HG02642 (cell line): ENCODE measurements around the gene SMIM5.
"Not testable (repeated sequence)": the region's sequence is repeated elsewhere in the genome, so short reads cannot be mapped to it uniquely, and the experiment has no call there.

Experiments
- ATAC-seq: cut with Tn5 transposase; IDR thresholded peaks from one replicate; pipeline ENCODE4 v1.9.1; 2021; ENCODE audit warnings: mild to moderate bottlenecking; ENCODE audit not compliant: unreplicated experiment, poor library complexity

Gene SMIM5

DNA sequence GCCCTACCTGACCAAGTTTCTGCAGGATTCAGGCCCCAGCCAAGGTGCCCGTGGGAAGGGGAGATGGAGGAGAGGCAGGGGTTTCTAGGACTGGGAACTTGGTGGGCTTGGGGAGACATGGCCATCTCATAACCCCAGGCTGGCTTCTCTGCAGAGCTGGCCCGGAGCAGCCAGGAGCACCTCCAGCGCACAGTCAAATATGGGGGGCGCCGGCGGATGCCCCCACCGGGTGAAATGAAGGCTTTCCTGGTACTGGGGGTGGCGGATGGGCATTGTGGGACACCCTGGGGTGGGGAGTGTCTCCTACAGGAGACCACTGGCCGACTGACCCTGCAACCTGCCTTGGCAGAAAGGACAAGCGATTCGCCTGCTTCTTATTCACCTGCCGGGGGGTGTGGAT lies 9.2 kb upstream of the SMIM5 start:
- no peak for ATAC-seq

DNA sequence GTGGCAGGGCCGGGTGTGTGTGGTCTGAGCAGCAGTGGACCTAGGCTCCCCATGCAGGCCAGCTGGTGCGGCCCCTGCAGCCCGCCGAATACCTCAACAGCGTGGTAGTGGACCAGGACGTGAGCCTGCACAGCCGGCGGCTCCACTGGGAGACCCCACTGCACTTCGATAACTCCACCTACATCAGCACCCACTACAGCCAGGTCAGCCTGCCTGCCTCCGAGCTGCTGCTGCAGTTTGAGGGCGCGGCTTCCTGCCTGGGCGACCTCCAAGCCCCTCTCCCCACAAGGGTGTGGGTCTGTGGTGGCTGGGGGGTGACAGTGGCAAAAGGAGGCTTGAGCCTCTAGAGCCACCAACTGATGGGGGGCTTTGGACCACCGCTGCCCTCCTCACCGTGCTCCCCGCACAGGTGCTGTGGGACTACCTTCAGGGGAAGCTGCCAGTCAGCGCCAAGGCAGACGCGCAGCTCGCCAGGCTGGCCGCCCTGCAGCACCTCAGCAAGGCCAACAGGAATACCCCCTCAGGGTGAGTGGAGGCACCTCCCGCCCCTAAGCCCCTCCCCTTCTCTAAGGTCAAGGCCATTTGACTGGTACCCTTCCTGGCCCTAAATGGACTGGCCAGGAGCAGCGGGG lies 8.4 kb upstream of the SMIM5 start:
- no peak for ATAC-seq

DNA sequence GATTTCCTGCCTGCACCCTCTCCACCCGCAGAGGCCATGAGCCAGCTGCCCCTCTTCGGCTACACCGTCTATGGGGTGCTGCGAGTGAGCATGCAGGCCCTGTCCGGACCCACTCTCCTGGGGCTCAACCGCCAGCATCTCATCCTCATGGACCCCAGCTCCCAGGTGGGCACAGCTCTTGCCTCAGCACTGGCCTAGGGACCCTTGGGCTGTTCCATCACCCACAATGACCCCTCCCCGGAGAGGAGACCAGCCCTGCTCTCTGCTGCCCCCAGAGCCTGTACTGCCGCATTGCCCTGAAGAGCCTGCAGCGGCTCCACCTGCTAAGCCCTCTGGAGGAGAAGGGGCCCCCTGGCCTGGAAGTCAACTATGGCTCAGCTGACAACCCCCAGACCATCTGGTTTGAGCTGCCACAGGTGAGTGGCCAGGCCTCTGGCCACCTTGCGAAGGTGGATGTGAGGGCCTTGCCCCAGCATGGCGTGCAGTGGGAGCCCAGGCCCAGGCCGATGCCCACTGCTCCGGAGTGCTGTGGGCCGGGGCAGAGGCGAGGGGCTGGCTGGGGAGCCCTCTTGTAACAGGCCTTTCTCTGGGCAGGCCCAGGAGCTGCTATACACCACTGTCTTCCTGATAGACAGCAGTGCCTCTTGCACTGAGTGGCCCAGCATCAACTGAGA lies 7.3 kb upstream of the SMIM5 start:
- no peak for ATAC-seq

DNA sequence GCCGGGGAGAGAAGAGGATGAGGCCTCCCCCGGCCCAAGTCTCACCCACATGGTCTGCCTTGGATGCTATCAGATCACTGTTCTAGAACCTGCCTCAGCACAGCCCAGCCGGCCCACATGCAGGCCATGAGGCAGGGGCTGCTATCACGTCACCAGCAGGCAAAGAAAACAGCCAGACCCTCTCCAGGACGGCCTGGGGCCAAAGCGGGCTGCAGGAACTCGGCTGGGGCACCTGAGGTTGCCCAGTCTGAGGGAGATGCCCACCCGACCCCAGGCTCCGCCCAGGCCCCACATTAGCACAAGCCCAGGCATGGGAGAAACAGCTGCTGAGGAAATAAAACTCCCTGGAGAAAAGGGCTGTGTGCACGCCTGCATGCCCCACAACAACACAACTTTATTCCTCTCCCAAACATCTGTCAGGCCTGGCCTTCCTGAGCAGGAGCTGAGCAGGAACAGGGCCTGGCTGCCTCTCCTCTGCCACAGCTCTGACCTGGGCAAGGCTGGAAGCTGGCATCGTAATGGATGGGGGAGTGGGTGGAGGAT lies 6.7 kb upstream of the SMIM5 start:
- ATAC-seq, result no peak

DNA sequence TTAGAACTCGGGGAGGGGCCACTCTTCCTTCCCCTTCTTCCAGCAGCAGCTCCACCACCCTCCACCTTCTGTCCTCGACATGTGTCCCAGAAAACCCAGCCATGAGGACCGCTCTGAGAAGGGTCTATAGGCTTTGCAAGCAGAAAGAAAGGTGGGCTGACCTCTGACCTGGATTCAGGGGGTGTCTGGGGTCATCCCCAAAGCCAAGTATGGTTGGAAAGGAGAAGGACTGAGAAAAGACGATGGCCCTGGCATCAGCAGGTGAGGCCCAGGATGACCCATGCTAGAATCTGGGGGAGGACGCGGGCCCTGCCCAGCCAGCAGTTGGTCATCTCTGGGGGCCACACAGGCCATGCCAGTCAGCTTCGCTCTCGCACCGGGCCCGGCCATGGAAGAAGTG lies 6.1 kb upstream of the SMIM5 start:
- no peak for ATAC-seq

DNA sequence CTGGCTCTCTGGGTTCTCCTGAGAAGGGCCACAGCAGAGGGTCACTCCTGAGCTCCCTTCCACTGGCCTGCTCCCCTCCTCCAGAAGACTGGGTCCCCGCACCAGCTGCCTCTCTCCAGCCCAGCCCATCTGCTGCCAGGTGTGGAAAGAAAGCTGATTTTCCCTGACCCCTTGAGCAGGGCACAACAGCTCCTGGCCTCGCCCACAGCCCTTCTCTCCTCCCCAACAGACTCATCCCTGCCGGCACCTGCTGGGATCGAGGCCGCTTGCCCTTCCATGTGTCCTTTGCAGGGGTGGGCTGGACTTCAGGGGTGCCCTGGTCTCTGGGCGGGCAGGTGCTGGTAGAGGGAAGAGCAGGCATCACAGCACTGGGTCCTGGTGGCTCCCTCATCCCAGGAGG lies 4.8 kb upstream of the SMIM5 start:
- ATAC-seq, result no peak

DNA sequence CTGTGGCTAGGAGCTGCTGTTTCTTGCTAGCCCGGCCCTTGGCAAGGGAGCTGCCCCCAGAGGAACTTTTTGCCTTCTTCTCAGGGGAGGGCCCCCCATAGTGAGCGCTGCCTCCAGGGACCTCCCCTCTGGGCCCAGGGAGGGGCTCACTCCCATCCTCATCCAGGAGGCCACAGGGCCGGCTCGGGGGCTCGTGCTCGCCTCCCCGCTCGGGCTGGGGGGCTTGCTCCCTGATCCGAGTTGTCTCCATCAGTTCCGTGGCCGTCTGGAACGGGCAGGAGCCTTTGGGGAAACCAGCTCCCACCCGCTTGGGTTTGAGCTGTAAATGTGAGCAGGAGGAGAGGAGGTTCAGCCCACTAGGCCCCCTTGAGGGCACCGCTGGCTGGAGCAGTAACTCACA lies 4.1 kb upstream of the SMIM5 start:
- ATAC-seq, result no peak

DNA sequence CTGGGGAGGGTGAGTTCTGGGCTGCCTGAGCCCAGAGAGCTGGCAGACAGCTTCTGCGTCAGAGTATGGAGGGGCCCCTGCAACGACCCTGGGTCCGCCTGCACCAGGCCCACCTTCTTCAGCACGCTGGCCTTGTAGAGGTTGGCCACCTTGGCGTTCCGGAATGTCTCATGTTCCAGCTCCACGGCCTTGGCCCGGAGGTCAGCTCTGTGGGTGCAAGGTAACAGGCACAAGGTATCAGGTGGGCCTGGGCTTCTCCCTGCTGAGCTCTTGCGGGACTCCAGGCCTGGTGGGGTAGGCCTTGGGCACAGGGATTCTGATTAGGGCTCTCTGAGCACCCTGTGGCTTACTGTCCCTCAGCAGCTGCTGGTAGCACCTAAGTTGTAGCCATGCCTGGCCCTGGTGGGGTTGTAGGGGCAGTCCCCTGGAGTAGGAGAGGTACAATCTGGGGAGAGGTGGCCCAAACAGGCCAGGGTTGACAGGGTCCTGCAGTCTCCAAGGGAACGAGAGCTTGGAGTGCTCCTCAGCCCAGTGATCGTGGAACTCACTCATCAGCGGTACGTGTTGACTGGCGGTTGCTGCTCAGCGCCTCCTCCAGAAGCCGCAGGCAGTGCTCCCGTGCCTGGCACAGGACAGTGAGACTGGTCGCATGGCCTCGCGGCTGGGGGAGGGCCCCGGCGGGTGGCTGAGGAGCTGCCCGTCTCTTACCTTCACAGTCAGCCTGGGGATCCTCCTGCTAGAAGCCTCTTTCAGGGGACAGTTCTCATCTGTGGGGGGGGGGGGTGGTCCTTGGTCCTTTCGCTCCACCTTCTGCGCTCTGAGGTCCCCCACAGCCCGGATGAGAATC lies 2.9 kb upstream of the SMIM5 start:
- ATAC-seq, result no peak

DNA sequence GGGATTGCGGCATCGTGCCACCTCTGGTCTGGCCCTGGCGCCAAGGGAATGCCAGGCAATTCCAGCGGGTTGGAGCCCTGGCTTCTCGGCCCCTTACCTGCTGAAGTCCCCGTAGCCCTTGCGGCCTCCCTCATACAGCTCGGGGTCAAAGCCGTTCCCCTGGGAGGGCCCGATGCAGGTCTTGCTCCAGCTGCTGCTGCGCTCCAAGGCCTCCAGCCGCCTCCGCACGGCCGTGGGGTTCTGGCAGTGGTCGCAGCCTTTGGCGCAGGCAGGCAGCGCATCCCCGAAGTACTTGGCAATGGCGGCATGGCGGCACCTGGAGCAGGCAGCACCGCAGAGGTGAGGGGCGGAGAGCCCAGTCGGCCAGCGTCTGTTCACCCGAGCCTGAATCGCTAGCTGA lies 1.9 kb upstream of the SMIM5 start:
- ATAC-seq, result no peak

DNA sequence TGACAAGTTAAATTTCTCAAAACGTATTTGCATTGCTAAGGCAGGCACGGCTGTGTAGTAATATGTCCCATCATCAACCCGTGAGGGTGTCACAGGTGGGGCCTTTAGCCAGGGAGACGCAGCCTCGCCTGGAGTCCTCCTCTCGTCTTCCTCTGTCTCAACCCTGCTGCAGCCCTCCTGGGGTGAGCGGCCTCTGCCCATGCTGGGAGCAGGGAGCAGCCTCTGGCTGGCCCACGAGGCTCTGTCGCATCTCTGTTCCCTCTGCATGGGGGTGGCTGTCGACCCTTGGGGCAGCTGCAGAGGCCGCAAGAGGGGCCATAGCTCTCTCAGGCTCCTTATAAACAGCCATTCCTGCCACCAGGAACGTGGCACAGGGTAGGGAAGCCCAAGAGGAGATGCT lies 806 bp upstream of the SMIM5 start:
- no peak for ATAC-seq

DNA sequence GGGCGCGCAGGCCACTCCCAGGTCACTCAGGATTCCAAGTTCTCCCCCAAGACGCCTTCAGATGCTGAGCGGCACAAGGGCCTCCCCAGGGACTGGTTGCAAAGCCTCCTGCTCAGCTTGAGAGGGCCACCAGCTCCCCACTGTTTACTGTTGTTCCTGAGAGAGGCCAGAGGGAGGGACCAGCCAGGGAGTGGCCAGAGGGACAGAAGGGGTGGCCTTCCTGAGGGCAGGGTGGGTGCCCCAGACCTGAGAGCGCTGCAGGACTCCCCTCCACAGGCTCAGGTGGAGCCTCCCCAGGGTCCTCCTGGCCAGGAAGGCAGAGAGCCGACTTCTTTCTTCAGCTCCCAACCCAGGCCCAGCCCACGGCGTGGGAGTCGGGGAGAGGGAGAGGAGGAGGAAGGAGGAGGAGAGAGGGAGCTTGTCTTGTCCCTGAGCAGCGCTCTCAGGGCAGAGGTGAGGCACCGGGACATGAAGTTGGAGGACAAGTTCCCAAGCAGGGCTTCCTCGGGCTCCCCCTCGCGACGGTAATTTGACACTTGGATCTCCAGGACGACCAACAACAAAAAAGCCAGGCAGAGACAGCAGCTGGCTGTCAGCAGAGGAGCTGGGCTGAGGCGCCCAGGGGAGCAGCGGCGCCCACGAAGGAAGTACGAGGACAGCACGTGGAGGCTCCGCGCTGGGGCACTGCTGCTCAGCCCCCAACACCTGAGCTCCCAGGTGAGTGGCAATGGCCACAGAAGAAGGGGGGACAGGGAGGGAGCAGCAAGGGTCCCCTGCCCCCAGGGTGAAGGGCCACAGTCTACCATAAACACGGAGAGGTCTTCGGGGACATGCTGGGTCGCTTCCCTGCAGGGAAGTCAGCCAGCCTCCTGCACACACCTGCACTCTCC lies 497 bp downstream of the SMIM5 start:
- ATAC-seq, result no peak

DNA sequence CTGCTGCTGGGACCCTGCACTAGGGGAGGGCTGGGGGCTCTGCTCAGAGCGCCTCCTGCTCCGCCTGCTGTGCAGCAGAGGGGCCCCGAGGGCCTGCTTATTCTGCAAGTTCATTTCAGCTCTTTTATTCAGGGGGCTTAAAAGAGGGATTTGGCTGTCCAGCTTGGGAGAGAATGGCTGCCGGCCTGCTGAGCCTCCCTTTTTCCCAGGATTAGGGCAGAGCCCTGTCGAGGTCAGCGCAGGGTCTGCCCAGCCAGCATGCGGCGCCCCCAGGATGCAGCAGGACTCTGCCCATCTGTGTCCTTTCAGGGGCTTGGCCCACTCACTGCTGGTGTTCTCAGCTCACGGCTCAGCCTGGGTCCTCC lies 1.1 kb downstream of the SMIM5 start:
- no peak for ATAC-seq

DNA sequence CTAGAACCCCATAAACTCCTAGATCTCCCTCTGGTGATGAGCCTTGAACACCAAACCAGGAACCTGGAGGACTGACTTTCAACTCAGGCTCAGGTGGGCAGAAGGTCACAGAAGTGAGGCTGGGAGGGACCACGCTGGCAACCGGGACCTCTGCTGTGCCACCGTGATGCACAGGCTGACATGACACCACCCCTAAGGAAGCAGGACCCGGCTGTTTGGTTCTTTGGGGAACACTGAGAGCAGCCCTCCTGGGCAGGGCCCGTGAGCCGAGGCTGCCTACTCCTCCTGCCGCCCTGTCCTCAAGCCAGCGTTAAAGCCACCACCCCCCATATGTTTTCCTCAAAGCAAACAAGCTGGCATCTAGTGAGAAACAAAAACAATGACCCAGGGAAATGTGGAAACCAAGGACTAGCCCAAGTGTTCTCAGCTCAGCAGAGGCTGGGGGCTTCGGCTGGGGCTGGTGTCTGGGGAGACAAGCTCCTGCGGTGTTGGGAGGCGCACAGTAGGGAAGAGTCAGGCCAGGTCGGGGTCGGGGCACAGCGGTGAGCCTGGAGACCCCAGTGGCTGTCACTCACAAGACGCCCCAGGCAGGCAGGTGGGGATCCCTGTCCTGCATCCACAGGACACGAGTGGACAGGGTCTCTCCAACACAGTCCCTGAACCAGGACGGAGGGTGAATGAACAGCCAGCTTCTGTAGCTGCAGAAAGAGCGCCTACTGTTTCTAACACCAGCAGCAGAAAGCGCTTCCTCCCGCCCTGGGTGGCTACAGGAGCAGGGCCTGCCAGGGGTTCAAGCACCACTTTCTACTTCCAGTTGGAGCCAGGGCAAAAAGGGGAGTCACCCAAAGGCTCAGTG lies 1.7 kb downstream of the SMIM5 start:
- no peak for ATAC-seq

DNA sequence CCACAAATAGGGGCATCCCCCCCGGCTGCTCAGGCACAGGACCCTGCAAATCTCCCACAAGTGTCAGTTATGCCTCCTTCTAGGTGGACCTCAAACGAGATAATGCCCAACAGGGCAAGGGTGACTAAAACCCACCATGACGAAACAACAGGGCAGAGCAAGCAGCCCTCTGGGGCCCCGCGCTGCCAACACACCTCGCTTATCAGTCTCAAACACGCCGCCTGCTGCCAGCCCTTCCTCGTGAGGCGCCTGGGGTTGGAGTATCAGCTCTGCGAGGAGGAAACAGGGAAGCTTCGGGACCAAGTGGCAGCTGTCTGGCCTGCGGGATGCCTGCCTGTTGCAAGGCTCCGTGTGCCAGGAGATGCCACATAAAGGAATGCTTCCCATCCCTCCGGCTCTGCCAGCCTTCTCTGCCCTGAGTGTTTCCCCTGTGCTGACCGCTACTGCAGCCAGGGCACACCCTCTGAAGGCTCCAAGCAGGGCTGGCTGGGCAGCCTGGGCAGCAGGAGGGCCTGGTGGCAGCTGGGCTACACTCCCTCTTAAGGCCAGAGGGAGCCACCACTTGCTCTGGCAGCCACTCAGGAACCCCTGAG lies 2.5 kb downstream of the SMIM5 start:
- ATAC-seq, result no peak

DNA sequence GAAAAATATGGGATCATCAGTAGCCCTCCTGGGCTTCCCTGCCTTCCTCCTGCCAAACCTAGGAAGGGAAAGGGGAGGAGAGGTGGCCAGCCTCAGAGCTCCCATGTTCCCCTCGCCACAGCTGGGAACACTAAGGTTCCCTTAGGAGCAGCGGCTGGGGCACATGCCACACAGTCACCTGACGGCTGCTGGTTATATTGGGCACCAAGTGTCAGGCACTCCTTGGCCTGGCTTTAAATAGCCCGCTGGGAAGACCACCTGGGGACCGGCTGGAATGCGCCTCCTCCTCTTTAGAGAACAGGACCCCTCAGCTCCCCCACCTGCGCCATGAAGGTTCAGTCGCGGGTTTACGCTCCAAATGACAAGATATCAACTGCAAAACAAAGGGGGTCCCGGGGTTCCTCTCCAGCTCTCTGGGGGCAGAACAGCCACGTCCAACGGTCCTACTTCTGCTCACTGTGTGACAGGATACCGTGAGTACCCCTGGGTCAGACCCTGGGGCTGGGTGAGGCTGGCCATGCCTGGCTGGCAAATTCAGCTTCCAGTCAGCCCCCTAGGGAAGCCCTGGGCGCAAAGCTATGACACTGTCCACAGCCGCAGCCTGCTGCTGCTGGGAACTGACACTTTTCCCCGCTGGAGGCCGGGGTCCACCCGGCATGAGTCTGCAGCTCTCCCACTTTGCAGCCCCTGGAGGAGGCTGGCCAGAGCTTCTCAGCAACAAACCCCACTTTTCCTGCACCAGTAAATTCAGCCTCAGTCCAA lies 3.3 kb downstream of the SMIM5 start:
- no peak for ATAC-seq

DNA sequence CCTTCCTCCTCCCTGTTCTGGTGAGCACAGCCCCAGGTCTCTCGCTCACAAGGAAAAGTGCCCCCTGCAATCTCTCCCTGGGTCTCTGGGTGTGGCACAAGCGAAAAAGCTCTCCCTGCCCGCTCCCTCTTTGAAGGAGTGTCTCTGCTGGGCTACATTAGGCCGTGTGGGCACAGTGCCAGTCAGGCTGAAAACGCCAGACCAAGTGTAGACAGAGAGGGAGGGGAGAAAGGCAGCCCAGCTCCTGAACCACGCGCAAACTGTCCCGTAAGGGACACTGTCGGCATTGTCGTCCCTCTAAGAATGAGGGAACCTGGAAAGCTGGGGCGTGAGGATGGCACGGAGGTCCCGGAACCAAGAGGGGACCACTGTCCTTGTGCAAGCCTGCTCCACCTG lies 3.9 kb downstream of the SMIM5 start:
- no peak for ATAC-seq

DNA sequence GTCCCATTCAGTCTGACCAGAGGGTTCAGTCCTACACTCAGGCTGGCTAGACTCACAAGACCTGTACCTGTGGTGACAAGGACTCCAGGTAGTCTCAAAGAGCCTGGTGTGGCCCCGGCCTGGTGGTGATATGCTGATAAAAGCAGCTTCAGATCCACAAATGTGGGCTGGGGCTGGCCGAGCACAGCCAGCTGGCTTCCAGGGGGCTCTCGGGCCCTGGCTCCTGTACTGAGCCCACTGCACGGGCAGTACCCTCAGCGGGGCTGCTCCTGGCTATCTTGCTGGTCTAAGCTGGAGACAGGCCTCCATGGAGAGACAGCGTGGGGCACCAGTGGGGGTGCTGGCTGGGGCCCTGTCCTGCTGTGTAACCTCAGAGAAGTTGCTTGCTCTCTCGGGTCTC lies 4.3 kb downstream of the SMIM5 start:
- ATAC-seq, result no peak

DNA sequence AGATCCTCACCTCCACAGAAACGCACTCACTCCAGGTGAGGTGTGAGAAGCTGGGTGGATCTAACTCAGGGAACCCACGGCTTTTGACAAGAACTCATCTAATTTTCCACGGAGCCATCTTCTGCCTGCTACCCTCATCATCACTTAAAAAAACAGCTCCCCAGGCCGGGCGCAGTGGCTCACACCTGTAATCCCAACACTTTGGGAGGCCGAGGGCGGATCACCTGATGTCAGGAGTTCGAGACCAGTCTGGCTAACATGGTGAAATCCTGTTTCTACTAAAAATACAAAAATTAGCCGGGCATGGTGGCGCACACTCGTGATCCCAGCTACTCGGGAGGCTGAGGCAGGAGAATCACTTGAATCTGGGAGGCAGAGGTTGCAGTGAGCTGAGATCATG lies 4.8 kb downstream of the SMIM5 start:
- not testable (repeated sequence) for ATAC-seq
